HL-60 (cell line): ENCODE measurements around the gene JAG1.

Source experiments
- CTCF ChIP-seq: IDR thresholded peaks from one replicate; pipeline ENCODE4 v1.5.1; 2011; ENCODE audit warnings: low read length, control low read depth, inconsistent platforms; ENCODE audit not compliant: insufficient read depth
- GABPA ChIP-seq: IDR thresholded peaks from 2 replicates; pipeline ENCODE4 v1.6.1; 2012; ENCODE audit warnings: low read depth
- POLR2AphosphoS5 ChIP-seq: IDR thresholded peaks from 2 replicates; pipeline ENCODE4 v1.6.1; 2012; ENCODE audit warnings: low read depth
- SPI1 ChIP-seq: IDR thresholded peaks from 2 replicates; pipeline ENCODE4 v1.6.1; 2012; ENCODE audit warnings: low read depth, mild to moderate bottlenecking, borderline replicate concordance

GRCh38 chr20:10590950-10591671 is 82.7 kb downstream of the JAG1 start:
- TF ChIP-seq CTCF (no peak), POLR2AphosphoS5 (no peak), GABPA (no peak), SPI1 (no peak)
